Globus pallidus (tissue), 1 donor: ENCODE measurements around the gene RASA1.
"Not testable (repeated sequence)": the region's sequence is repeated elsewhere in the genome, so short reads cannot be mapped to it uniquely, and the experiment has no call there.

Experiments used
- DNase-seq: peaks from one replicate; pipeline ENCODE4 v3.0.0-alpha.2; 2015; ENCODE audit warnings: low spot score

The RASA1 gene

GRCh38 chr5:87282269-87282668 is 14.6 kb downstream of the RASA1 start:
- no peak for DNase-seq

GRCh38 chr5:87287266-87287665 is 19.6 kb downstream of the RASA1 start:
- DNase-seq = not testable (repeated sequence)

GRCh38 chr5:87298692-87299362 is 31.1 kb downstream of the RASA1 start:
- DNase-seq = peak; percentile 17

GRCh38 chr5:87300176-87300575 is 32.5 kb downstream of the RASA1 start:
- DNase-seq = no peak

GRCh38 chr5:87300744-87301143 is 33.1 kb downstream of the RASA1 start:
- no peak for DNase-seq

- no peak for DNase-seq
These were observed 34.4 kb downstream of the RASA1 start for GRCh38 chr5:87302061-87302460.

- DNase-seq = no peak
These were observed 35.6 kb downstream of the RASA1 start for GRCh38 chr5:87303324-87303723.

- DNase-seq = not testable (repeated sequence)
These were observed 38.4 kb downstream of the RASA1 start for GRCh38 chr5:87306090-87306489.

GRCh38 chr5:87307796-87308423 is 40.2 kb downstream of the RASA1 start:
- no peak for DNase-seq

- no peak for DNase-seq
These were observed 44.0 kb downstream of the RASA1 start for GRCh38 chr5:87311405-87312279.

- DNase-seq = no peak
These were observed 45.5 kb downstream of the RASA1 start for GRCh38 chr5:87313216-87313615.

- DNase-seq = no peak
These were observed 51.8 kb downstream of the RASA1 start for GRCh38 chr5:87319469-87319868.

GRCh38 chr5:87321605-87322004 is 53.9 kb downstream of the RASA1 start:
- no peak for DNase-seq

GRCh38 chr5:87322381-87322780 is 54.7 kb downstream of the RASA1 start:
- DNase-seq = no peak

- DNase-seq = no peak
These were observed 60.3 kb downstream of the RASA1 start for GRCh38 chr5:87327998-87328397.

GRCh38 chr5:87329114-87329513 is 61.4 kb downstream of the RASA1 start:
- no peak for DNase-seq

- DNase-seq = no peak
These were observed 72.3 kb downstream of the RASA1 start for GRCh38 chr5:87339986-87340385.

- DNase-seq = no peak
These were observed 73.0 kb downstream of the RASA1 start for GRCh38 chr5:87340716-87341115.

GRCh38 chr5:87347272-87347671 is 79.6 kb downstream of the RASA1 start:
- no peak for DNase-seq

GRCh38 chr5:87347841-87348240 is 80.2 kb downstream of the RASA1 start:
- no peak for DNase-seq

- DNase-seq = no peak
These were observed 86.8 kb downstream of the RASA1 start for GRCh38 chr5:87354496-87354895.

GRCh38 chr5:87359106-87359505 is 91.4 kb downstream of the RASA1 start:
- no peak for DNase-seq

- DNase-seq = no peak
These were observed 92.4 kb downstream of the RASA1 start for GRCh38 chr5:87360132-87360531.
